ENCODE results near the gene IQCE. TPM values are rescaled to one million over a fixed set of nuclear protein-coding genes. Genes with fewer than 3 reads are reported as not detected.
"Not testable (repeated sequence)": the region's sequence is repeated elsewhere in the genome, so short reads cannot be mapped to it uniquely, and the experiment has no call there.

IQCE gene
- polyA plus RNA-seq, 1 donor from 2014 or later: 21.2 TPM

- H4K20me1 ChIP-seq (ENCODE audit: insufficient read depth): no peaks in the 10 kb centered on the region
- H3F3A ChIP-seq (ENCODE audit: insufficient read depth, low read length, poor library complexity, severe bottlenecking): no peaks in the 10 kb centered on the region
- no peak overlapping the region for H3K27ac ChIP-seq (ENCODE audit: low read length)
- H3K4me2 ChIP-seq (ENCODE audit: low read length): no peak overlapping the region
- H3K9me3 ChIP-seq (ENCODE audit: low read length): no peaks in the 10 kb centered on the region
- no peaks in the 10 kb centered on the region for H3K9me2 ChIP-seq (ENCODE audit: insufficient read depth, low read length)
- H3K79me2 ChIP-seq (replicated peaks; ENCODE audit: insufficient read depth, low read length): peaks cover 2% of the 10 kb centered on the region
- no peaks in the 10 kb centered on the region for H3K36me3 ChIP-seq (ENCODE audit: insufficient read depth, low read length)
- TF ChIP-seq POLR2AphosphoS5 (IDR thresholded peaks at IDR 0.05) (no peak), CTCF (IDR thresholded peaks at IDR 0.05; ENCODE audit: poor library complexity, severe bottlenecking) (no peak), MXI1 (conservative IDR thresholded peaks at IDR 0.05; ENCODE audit: poor library complexity, severe bottlenecking) (no peak), EZH2 (IDR thresholded peaks at IDR 0.05; ENCODE audit: borderline replicate concordance, insufficient read depth, low read length, poor library complexity, severe bottlenecking) (no peak), SMC3 (conservative IDR thresholded peaks at IDR 0.05; ENCODE audit: poor library complexity) (no peak), TAF1 (IDR thresholded peaks at IDR 0.05; ENCODE audit: low read depth) (no peak)
- H3K27me3 ChIP-seq (ENCODE audit: insufficient read depth, low read depth, low read length): no peaks in the 10 kb centered on the region
- H2AFZ ChIP-seq (ENCODE audit: low read depth, low read length): no peak overlapping the region
- H3K9ac ChIP-seq (ENCODE audit: low read length): no peak overlapping the region
- no peak overlapping the region for H3K4me3 ChIP-seq (ENCODE audit: low read length)
Observed at GRCh38 chr7:2529161-2530070, 29.4 kb upstream of the IQCE start.

- Histone ChIP-seq H3K27ac (ENCODE audit: low read length) (no peak overlapping the region), H3K4me3 (ENCODE audit: low read length) (no peak overlapping the region), H3K4me2 (ENCODE audit: low read length) (no peak overlapping the region), H3K79me2 (replicated peaks; ENCODE audit: insufficient read depth, low read length) (no peaks in the 10 kb centered on the region), H4K20me1 (ENCODE audit: insufficient read depth) (no peaks in the 10 kb centered on the region), H3K9me3 (ENCODE audit: low read length) (no peaks in the 10 kb centered on the region), H2AFZ (ENCODE audit: low read depth, low read length) (no peak overlapping the region), H3K9ac (ENCODE audit: low read length) (no peak overlapping the region), H3K27me3 (ENCODE audit: insufficient read depth, low read depth, low read length) (no peaks in the 10 kb centered on the region), H3K9me2 (ENCODE audit: insufficient read depth, low read length) (no peaks in the 10 kb centered on the region), H3K36me3 (ENCODE audit: insufficient read depth, low read length) (no peaks in the 10 kb centered on the region), H3F3A (ENCODE audit: insufficient read depth, low read length, poor library complexity, severe bottlenecking) (no peaks in the 10 kb centered on the region)
- TF ChIP-seq RAD21 (conservative IDR thresholded peaks at IDR 0.05) (no peak), SMC3 (conservative IDR thresholded peaks at IDR 0.05; ENCODE audit: poor library complexity) (no peak), EZH2 (IDR thresholded peaks at IDR 0.05; ENCODE audit: borderline replicate concordance, insufficient read depth, low read length, poor library complexity, severe bottlenecking) (no peak)
Observed at GRCh38 chr7:2530071-2530987, 28.4 kb upstream of the IQCE start.

GRCh38 chr7:2530994-2531795, 27.6 kb upstream of the IQCE start:
- not testable (repeated sequence) for H3K79me2 ChIP-seq (replicated peaks; ENCODE audit: insufficient read depth, low read length); H3F3A ChIP-seq (ENCODE audit: insufficient read depth, low read length, poor library complexity, severe bottlenecking); H3K9ac ChIP-seq (ENCODE audit: low read length); H3K27ac ChIP-seq (ENCODE audit: low read length); H4K20me1 ChIP-seq (ENCODE audit: insufficient read depth); H3K9me3 ChIP-seq (ENCODE audit: low read length); H3K4me3 ChIP-seq (ENCODE audit: low read length); H2AFZ ChIP-seq (ENCODE audit: low read depth, low read length); H3K36me3 ChIP-seq (ENCODE audit: insufficient read depth, low read length); H3K4me2 ChIP-seq (ENCODE audit: low read length); H3K9me2 ChIP-seq (ENCODE audit: insufficient read depth, low read length); H3K27me3 ChIP-seq (ENCODE audit: insufficient read depth, low read depth, low read length)

- H3K27me3 ChIP-seq (ENCODE audit: insufficient read depth, low read depth, low read length); H3K4me3 ChIP-seq (ENCODE audit: low read length); H3K4me2 ChIP-seq (ENCODE audit: low read length): not testable (repeated sequence)
Observed at GRCh38 chr7:2531796-2532110, 27.0 kb upstream of the IQCE start.

GRCh38 chr7:2532199-2532772, 26.5 kb upstream of the IQCE start:
- H3K9ac ChIP-seq (ENCODE audit: low read length); H3K27ac ChIP-seq (ENCODE audit: low read length); H3K9me2 ChIP-seq (ENCODE audit: insufficient read depth, low read length); H3K4me3 ChIP-seq (ENCODE audit: low read length); H3K27me3 ChIP-seq (ENCODE audit: insufficient read depth, low read depth, low read length); H4K20me1 ChIP-seq (ENCODE audit: insufficient read depth); H3K79me2 ChIP-seq (replicated peaks; ENCODE audit: insufficient read depth, low read length); H3K36me3 ChIP-seq (ENCODE audit: insufficient read depth, low read length); H3F3A ChIP-seq (ENCODE audit: insufficient read depth, low read length, poor library complexity, severe bottlenecking); H3K9me3 ChIP-seq (ENCODE audit: low read length); H3K4me2 ChIP-seq (ENCODE audit: low read length); H2AFZ ChIP-seq (ENCODE audit: low read depth, low read length): not testable (repeated sequence)

More at GRCh38 chr7:2531796-2532110, 27.0 kb upstream of the IQCE start:
- H4K20me1 ChIP-seq (ENCODE audit: insufficient read depth); H3K27ac ChIP-seq (ENCODE audit: low read length); H2AFZ ChIP-seq (ENCODE audit: low read depth, low read length); H3K36me3 ChIP-seq (ENCODE audit: insufficient read depth, low read length); H3K79me2 ChIP-seq (replicated peaks; ENCODE audit: insufficient read depth, low read length); H3K9me3 ChIP-seq (ENCODE audit: low read length); H3K9me2 ChIP-seq (ENCODE audit: insufficient read depth, low read length); H3F3A ChIP-seq (ENCODE audit: insufficient read depth, low read length, poor library complexity, severe bottlenecking); H3K9ac ChIP-seq (ENCODE audit: low read length): not testable (repeated sequence)

Data from neural cell (in vitro differentiated cells).